ENCODE results near the gene SLC13A4. TPM values are rescaled to one million over a fixed set of nuclear protein-coding genes. Genes with fewer than 3 reads are reported as not detected.
A peak's percentile ranks its signal among the peaks of the same experiment; 100 is the strongest.
"Not testable (repeated sequence)": the region's sequence is repeated elsewhere in the genome, so short reads cannot be mapped to it uniquely, and the experiment has no call there.

SLC13A4 gene
- total RNA-seq, 1 donor from 2014 or later: not detected

DNA sequence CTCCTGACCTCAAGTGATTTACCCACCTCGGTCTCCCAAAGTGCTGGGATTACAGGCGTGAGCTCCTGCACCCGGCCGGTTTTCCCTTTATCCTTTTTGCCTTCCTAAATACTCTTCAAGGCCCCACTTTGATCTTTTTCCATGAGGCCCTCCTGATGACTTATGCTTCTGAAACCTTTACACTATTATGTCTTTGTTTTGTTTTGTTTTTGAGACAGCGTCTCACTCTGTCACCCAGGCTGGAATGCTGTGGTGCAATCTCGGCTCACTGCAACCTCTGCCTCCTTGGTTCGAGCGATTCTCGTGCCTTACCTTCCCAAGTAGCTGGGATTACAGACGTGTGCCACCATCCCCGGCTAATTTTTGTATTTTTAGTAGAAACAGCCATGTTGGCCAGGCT lies 61.8 kb downstream of the SLC13A4 start:
- no peak for DNase-seq (ENCODE audit: low spot score)

- no peak for DNase-seq (ENCODE audit: low spot score)
Observed at GRCh38 chr7:135665042-135665441, 62.9 kb downstream of the SLC13A4 start.

DNA sequence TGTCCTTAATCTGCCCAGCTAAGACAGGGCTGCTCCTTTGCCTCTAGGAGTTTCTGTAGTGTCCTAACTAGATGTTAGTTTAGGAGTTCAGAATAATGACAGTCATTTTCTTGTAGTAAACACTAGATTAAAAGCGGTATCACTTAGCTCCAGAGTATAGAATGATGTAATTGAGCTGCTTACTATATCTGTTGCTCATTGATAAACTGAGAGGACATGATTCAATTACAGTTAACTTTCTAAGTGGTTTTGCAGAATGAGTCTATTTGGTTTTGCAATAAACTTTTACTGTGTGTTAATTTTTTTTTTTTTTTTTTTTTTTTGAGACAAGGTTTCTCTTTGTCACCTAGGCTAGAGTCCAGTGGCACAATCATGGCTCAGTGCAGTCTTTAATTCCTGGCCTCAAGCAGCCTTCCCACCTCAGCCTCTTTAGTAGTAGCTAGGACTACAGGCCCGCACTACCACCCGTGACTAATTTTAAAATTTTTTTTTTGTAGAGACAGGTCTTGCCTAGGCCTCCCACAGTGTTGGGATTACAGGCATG lies 63.9 kb downstream of the SLC13A4 start:
- DNase-seq (ENCODE audit: low spot score): no peak

DNA sequence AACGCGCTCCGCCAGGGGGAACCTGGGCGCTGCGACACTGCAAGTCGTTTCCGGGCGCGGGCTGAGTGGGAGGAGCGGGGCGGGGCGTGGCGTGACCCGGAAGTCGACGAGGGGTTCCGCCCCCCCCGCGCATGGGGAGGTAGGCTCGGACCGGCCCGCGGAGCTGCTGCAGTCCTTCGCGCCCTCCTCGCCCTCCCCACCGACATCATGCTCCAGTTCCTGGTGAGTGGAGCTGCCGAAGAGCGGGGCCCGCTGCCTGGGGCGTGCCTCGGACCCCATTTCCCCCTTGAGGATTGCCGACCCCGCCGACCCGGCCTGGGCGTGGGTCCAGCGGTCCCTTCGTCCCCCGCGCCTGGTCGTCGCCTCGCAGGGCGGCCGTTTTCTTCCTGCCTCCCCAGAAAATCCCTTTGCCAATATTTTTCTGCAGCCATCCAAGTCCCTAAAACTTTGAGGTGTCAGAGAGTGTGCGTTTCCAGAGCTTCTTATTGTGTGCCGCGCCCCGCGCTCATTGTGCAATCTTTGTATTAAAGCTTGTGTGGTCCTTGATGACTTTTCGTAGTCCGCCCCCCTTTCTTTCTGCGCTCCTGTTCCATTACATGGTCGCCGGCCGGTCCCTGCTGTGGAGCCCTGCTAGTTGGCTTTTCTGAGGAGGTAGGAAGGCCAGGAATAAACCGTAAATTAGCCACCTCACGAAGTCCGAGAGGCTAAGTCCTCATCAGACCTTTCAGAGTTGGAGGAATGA lies 65.4 kb downstream of the SLC13A4 start, which contains the start of gene STMP1:
Gene STMP1 (plus strand): TSS at position 142 of the 742 bp plus-strand sequence.
- peak; percentile 99 for DNase-seq (ENCODE audit: low spot score)

DNA sequence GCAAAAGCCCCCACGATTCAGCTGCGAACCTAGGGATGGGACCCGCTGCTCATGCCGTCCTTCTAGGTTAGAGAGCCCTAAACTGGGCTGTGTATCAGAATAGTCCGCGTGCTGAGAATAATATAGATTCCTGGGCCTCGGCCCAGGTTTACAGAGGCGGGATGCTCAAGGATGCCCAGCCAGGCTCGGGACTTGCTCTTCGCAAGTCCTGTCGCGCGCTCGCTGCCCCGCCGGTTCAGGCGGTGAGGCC lies 65.9 kb downstream of the SLC13A4 start:
- no peak for DNase-seq (ENCODE audit: low spot score)

DNA sequence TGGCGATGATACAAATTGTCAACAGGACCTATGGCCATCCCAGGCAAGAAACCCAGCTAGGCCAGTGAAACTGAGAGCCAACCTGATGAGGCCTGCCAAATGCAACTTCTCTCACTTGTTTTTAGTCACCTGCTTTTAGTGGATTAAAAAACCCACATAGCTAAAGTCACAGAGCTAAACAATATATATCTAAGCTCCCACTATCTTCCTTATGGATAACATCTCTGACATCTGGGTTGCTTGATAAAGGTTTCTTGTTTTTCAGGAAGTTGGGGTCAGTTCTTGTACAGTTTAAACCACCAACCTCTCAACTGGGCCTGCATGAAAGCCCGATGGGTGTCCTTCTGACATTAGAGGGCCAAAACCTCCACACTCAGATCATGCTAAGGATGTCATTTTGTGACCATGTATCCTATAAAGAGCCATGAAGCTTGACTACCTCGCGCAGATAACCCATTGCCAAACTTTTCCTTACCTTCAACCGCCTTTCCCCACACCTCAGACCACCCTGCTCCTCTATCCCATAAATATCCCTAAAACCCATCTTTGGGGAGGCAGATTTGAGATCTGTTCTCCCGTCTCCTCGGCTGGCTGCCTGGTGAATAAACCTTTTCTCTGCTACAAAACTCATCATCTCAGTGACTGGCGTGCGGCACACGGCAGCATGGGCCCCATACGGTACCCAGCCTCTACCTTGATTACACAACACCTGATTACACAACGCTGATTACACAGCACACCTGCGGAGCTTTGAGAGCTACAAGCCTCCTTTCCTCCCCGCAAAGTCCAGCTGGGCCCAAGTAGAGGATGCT lies 66.5 kb downstream of the SLC13A4 start:
- DNase-seq (ENCODE audit: low spot score): no peak

GRCh38 chr7:135659159-135659846 lies 68.7 kb downstream of the SLC13A4 start:
- no peak for DNase-seq (ENCODE audit: low spot score)

GRCh38 chr7:135658564-135658963 lies 69.4 kb downstream of the SLC13A4 start:
- DNase-seq (ENCODE audit: low spot score): no peak

- DNase-seq (ENCODE audit: low spot score): no peak
Observed at GRCh38 chr7:135653340-135654080, 74.5 kb downstream of the SLC13A4 start.

- DNase-seq (ENCODE audit: low spot score): no peak
Observed at GRCh38 chr7:135650831-135651573, 77.0 kb downstream of the SLC13A4 start.

- no peak for DNase-seq (ENCODE audit: low spot score)
Observed at GRCh38 chr7:135648235-135648634, 79.8 kb downstream of the SLC13A4 start.

- no peak for DNase-seq (ENCODE audit: low spot score)
Observed at GRCh38 chr7:135647755-135648154, 80.2 kb downstream of the SLC13A4 start.

DNA sequence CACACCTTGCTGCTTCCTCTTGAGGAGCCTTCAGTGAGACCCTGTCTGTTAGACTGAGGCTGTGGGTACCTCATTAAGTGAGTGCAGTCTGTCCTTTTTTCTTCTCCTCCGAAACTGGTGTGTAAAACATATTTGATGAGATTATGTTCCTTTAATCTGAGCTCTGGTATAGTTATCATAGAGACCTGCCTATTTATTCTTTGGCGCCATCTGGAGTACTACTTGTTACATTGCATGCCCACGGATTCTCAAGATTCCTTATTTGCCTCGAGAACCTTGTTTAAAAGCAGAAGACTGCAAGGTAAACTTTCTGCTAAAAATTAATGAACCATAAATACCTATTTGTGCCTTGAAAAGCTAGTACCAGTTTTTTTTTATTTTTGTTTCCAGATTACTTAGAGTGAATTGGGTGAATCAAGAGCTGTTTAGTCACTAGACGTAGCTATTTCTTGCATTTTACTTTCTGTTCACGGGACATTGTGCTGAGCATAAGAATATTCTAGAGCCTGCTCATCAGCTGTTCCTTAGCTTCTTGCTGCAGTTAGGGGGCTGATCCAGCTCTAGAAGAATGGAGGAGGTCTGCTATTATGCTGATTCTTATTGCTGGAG lies 82.6 kb downstream of the SLC13A4 start:
- no peak for DNase-seq (ENCODE audit: low spot score)

DNA sequence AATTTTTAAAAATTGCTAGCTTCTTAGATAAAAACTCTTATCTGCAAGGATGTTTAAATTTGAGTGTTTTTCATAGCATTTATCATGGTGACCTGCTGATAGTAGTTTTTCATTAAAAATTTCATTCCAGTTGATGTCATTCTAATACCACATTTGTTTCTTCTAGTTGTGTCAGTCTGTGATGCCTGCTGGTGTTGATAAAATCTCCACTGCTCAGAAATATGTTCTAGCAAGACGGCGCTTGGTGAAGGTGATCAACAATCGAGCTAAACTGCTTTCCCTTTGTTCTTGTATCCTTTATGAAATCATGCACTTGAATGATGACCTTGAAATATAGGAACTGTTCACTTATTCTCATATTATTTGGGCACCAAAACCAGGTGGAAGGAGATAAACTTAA lies 83.3 kb downstream of the SLC13A4 start:
- DNase-seq (ENCODE audit: low spot score): no peak

DNA sequence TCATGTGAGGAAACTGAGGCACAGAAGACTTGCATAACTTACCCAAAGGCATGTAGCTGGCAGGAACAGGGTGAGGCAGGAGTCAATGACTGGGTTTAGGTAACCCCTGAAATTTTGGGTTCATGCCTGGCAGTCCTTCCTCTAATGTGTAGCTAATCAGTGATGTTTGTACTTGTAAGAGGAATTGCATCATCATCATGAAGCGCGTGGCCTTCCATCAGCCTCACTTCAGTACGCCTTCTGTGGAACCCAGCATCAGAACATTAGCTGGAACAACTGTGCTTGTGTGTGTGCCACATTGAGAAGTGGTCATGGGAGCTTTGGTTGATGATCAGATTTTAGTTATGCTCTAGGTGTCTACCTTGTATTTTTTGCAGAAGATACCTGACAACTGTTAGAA lies 83.8 kb downstream of the SLC13A4 start:
- DNase-seq (ENCODE audit: low spot score): no peak

- DNase-seq (ENCODE audit: low spot score): not testable (repeated sequence)
Observed at GRCh38 chr7:135639690-135640089, 88.3 kb downstream of the SLC13A4 start.

DNA sequence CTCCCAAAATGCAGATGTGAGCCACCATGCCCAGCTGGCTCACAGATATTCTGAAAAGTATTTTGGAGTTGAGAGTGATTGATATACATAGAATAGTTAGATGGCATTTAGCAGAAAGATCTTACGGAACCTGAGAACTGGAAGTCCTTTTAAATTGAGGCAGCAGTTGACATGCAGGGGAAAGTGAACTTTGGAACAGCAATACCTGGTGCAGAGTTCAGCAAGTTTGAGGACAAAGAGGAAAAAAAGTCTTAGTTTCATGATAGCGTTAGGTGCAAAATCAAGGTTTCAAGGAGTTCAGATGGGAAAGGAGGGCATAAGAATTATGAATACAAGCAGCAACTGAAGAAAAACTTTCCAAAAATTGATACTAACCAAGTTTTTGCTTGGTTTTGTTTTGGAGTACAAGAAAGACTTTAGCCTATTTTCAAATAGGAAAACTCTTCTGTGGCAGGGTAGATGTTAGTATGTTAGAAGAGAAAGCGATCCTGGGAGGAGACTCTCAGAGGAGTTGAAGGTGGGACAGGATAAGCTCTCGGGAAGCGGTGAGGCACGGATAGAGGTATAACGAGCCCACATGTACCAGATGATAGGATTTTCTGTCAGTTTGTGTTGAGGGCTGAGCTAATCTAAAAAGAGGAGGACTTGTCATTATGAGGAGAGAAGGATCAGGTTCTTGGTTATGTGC lies 93.7 kb downstream of the SLC13A4 start:
- DNase-seq (ENCODE audit: low spot score): no peak
